DMS153 (cell line): ENCODE results near the gene NTSR1.
A peak's percentile ranks its signal among the peaks of the same experiment; 100 is the strongest.

Source experiments
- DNase-seq: peaks from one replicate; lab custom pipeline; 2025; lab: John Stamatoyannopoulos, UW

Gene NTSR1

GRCh38 chr20:62708591-62709536, at the start of gene NTSR1:
NTSR1 (plus strand) TSS chr20:62708836; CDS start chr20:62709208, 372 bp downstream.
- DNase-seq = no peak

DNA sequence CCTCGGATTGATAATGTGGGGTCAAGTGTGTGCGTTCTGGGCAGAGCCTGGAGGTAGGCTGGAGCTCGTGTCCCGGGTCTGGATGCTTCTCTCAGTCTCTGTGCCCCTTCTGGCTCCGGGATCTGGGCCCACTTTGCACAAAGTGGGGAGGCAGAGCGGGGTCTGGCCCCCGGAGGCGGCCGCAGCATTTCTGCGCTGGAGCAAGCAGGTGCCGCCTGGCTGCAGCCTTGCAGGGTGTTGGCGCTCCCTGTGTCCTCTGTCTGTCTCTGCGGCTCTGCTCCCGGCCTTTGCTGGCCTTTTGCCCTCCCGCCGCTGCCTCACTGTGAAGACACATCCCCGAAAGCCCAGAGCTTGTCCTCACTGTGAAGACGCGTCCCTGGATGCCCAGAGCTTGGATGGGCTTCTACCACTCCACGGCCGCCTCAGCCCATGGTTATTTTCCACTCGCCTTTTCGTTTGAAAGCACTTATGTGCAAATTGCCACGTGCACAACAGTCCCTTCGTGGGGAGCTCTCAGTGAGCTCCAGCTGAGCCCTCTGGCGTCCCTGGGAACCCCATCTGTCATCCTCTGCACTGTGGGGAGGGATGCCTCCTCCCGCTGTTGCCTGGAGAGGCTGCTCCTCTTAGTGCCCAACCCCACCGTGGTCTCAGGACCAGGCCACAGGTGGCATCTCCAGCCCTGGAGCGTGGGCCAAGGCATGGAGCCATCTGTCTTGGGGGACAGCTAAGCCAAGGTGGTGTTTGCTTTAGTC, 49.0 kb upstream of the NTSR1 start:
- DNase-seq = no peak

DNA sequence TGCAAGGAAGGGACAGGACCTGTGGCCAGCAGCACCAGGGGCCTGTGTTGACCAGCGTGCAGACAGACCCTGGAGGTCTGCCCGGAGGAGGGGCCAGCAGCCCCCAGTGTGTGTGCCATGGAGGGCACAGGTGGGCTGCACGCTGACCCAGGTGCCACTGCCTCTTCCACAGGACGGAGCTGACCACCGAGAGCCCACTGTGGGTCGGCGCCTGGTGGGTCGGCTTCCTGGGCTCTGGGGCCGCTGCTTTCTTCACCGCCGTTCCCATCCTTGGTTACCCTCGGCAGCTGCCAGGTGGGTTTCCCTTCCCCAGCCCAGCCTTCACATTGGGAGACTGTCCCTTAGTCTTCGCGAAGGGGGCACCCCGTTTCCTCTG, 48.4 kb upstream of the NTSR1 start:
- DNase-seq = no peak

- DNase-seq = no peak
Measured at GRCh38 chr20:62660768-62661167, 47.9 kb upstream of the NTSR1 start.

GRCh38 chr20:62661647-62662046, 47.0 kb upstream of the NTSR1 start:
- DNase-seq = no peak

DNA sequence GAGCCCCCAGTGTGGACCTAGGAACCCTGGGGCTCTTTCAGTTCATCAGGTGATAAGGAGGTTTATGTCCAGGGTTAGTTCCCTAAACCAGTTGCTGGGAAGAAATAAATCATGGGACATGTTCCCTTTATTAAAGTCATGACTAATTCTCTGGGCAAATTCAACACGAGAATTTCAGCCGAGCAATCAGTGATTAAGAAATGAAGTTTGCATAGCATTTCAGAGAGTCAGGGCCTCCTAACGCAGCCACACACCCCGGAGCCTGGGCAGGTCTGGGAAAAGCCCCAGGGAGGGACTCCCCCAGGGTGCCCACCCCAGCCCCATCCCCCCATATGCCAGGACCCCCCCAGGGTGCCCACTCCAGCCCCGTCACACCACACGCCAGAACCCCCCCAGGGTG, 46.2 kb upstream of the NTSR1 start:
- DNase-seq = no peak

GRCh38 chr20:62663145-62664018, 45.3 kb upstream of the NTSR1 start:
- DNase-seq = no peak

DNA sequence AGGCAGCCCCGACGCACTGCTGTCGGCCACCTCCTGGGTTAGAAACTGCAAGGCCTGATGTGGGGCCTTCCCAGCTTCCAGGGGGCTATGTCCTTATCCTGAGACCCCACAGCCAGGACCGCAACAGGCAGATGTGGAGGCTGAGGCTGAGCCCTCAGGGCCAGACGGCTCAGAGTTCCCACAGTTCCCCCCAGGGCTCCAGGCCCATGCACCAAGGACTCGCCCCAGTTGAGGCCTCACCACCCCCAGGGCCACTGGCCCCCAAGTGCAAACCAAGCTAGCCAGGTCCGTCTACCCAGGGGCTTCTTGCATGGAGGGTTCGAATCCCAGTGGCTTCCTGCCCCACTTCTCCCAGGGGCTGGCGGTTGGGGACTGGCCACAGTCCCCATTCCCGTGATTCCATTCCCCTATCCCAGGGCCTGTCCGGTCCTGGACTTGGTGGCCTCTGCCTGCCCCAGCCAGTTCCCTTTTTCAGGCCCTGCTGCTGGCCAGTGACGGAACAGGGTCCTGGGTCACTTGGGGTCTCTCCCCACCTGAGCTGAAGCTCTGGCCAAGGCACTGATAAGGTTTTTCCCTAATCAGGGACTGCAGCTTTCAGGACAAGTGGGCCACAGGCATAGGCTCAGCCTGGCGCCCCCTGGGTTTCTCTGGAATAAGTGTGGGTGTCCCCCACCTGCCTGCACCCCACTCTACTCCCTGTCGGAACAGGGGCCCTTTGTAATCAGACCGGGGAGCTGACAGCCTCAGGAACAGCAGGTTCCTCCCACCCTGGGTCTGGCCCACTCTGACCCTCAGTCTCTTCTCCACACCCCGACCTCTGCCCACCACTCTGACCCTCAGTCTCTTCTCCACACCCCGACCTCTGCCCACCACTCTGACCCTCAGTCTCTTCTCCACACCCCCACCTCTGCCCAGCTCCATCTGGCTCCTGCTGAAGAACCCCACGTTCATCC, 44.3 kb upstream of the NTSR1 start:
- DNase-seq = no peak

- DNase-seq = no peak
Measured at GRCh38 chr20:62665153-62665754, 43.4 kb upstream of the NTSR1 start.

- DNase-seq = peak; percentile 71
Measured at GRCh38 chr20:62665826-62666735, 42.6 kb upstream of the NTSR1 start.

DNA sequence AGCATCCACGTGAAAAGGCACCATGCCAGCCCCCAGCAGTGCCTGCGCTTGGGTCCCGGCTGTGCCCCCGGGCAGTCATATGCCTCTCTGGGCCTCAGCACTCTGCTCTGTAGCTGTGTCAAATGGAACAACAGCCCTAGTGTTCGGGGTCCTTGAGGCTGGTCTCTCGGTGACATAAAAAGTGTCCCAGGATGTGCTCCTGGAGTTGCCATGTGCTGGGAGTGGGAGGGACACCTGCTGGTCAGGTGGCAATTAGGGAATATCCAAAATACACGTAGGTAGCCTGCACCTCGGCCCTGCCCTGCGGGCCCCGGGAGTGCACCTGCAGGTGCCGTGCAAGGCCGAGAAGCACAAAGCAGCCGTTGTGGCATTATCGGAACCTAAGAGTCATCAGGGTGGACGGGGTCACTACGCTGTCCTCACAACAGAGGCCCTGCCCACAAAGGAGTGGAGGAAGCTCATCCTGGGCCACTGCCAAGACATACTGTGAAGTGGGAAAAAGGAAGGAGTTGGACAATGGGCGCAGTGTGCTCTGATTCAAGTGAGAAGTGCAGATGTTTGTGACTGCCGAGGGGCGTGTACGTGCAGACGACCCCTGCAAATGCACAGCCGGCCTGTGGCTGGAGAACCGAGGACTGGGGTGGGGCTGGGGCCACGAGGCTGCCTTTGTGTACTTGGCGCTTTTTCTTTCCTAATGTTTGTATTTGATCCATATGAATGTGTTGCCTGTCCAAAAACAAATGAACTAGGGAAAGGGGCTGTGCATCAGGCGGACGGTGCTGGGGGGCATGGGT, 41.7 kb upstream of the NTSR1 start:
- peak; percentile 62 for DNase-seq

DNA sequence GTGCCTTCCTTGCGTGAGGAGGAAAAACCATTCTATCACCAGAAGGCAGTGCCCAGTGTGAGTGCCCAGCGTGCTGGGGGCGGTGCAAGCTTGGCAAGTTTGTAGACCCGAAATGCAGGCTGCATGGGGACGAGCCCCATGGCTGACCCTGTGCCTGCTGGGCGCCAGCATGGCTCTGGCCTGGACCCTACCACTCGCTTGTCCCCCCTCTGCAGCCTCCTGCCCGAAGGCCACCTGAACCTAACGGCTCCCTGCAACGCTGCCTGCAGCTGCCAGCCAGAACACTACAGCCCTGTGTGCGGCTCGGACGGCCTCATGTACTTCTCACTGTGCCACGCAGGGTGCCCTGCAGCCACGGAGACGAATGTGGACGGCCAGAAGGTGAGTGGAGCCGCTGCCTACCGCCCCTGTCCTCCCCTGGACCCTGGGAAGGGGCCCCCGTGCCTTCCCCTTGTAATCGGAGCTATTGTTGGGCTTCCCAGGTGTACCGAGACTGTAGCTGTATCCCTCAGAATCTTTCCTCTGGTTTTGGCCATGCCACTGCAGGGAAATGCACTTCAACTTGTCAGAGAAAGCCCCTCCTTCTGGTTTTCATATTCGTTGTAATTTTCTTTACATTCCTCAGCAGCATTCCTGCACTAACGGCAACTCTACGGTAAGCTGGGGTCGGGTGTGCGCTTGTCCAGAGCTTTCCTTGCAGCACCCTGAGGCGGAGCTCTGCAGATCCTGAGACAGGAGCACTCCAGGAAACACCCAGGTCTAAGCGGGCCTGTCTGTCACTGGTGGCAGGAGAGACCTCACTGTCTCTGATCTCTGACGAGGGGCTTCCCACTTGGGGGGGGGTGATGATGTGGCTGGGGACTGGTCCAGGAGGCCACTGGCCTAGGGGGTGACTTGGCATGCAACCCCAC, 40.9 kb upstream of the NTSR1 start:
- DNase-seq = no peak

DNA sequence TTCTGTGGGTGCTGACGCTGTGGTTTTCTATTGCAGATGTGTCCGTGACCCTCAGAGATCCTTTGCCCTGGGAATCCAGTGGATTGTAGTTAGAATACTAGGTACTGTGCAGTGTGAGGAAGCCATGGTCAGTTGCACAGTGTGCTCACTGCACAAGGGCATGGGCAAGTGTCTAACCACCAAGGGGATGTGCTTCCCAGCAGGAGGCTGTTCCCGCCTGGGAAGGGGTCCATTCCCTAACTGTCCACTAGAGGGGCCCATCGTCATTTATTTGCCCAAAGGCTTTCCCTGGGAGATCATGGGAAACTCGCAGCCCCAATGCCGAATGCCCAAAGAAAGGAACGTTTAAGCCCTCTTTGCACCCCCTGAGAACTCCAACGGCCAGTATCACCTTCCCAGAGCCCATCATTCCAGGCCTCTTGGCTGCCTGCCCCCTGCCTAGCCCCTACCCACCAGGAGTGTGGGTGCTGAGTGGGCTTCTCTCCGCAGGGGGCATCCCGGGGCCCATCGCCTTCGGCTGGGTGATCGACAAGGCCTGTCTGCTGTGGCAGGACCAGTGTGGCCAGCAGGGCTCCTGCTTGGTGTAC, 40.1 kb upstream of the NTSR1 start:
- DNase-seq = peak; percentile 65

GRCh38 chr20:62669249-62669648, 39.4 kb upstream of the NTSR1 start:
- no peak for DNase-seq

DNA sequence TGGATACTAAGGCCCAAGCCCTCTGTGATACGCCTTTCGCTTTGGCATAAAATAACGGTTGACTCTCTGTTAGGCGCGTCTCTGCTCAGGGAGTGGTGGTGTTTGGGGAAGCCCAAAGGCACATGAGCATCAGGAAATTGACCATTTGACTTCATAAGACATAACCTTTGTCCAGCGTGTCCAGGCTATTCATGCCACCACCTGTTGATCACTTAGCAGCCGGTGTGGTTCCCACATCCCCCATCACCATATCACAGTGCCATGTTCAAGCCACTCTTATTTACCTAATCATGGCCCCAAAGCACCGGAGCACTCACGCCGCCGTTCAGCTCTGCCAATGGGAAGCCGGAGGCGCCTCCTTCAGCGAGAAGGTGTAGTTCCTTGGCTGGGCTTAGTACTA, 38.5 kb upstream of the NTSR1 start:
- DNase-seq = no peak

DNA sequence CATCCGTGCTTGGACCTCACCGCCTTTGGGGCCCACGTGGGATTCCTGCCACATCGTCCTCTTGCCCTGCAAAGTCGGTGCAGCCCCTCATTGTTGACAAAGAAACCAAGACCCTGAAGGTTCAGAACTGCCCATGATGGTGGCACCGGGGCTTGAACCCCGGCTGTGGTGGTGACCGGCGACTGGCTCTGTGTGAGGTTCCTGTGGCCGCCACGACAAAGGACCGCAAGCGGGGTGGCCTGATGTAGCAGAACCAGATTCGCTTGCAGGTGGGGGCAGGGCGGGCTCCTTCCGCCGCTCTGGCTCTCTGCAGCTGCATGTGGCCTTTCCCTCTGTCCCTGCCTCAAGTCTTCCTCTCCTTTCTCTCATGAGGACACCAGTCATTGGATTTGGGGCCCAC, 37.6 kb upstream of the NTSR1 start:
- DNase-seq = no peak

GRCh38 chr20:62671765-62672164, 36.9 kb upstream of the NTSR1 start:
- DNase-seq = no peak
